PC-3 (cell line): ENCODE data around the gene MLLT3. TPM values are rescaled to one million over a fixed set of nuclear protein-coding genes. Genes with fewer than 3 reads are reported as not detected.

Source experiments
- ATAC-seq: fragments of 200-7000 bp; cut with Tn5 transposase; 2 replicates; pipeline ENCODE4 v1.9.1; 2020; ENCODE audit warnings: mild to moderate bottlenecking, moderate library complexity
- BruUV-seq: library from RNA; stranded (reverse); fragments of 400-500 nt; replicated peaks from 2 replicates; lab custom pipeline; 2021; lab: Mats Ljungman, UMichigan
- CTCF ChIA-PET: fragments of 300-600 bp; sonication (Branson Sonifier 250); formaldehyde crosslinking; loops from one replicate; lab custom pipeline; 2022; ENCODE audit warnings: antibody characterized with exemption; lab: Charles Lee
- POLR2A ChIA-PET: fragments of 300-600 bp; sonication (Branson Sonifier 250); formaldehyde crosslinking; loops from one replicate; lab custom pipeline; 2022; ENCODE audit warnings: antibody characterized with exemption; ENCODE audit not compliant: unreplicated experiment; lab: Charles Lee
- DNase-seq: peaks from one replicate; pipeline ENCODE4 v3.0.0-alpha.2; 2015
- H2AFZ ChIP-seq: fragments of 300-600 bp; sonication (generic); 2 replicates; pipeline ENCODE4 v1.6.0; 2016; ENCODE audit warnings: antibody characterized with exemption, low read length
- H3F3A ChIP-seq: fragments of 300-600 bp; sonication (generic); one replicate; pipeline ENCODE4 v1.6.0; 2017; ENCODE audit warnings: antibody characterized with exemption, low read length, control low read depth, mild to moderate bottlenecking; ENCODE audit not compliant: unreplicated experiment
- H3K27ac ChIP-seq: fragments of 300-600 bp; sonication (generic); 2 replicates; pipeline ENCODE4 v1.5.1; 2016; ENCODE audit warnings: mild to moderate bottlenecking, low read length
- H3K27me3 ChIP-seq: fragments of 300-600 bp; sonication (generic); 2 replicates; pipeline ENCODE4 v1.6.1; 2016; ENCODE audit warnings: low read length, mixed read lengths
- H3K36me3 ChIP-seq: fragments of 300-600 bp; sonication (generic); 2 replicates; pipeline ENCODE4 v1.6.1; 2016; ENCODE audit warnings: low read depth, mixed run types, low read length, mixed read lengths
- H3K4me1 ChIP-seq: fragments of 300-600 bp; sonication (generic); 2 replicates; pipeline ENCODE4 v1.5.1; 2016; ENCODE audit warnings: low read length; ENCODE audit not compliant: insufficient read depth
- H3K4me2 ChIP-seq: fragments of 300-600 bp; sonication (generic); 2 replicates; pipeline ENCODE4 v1.6.0; 2016; ENCODE audit warnings: low read length
- H3K4me3 ChIP-seq: fragments of 300-600 bp; sonication (generic); 2 replicates; pipeline ENCODE4 v1.5.1; 2016; ENCODE audit warnings: mild to moderate bottlenecking, low read length, mixed read lengths
- H3K79me2 ChIP-seq: fragments of 300-600 bp; sonication (generic); 2 replicates; pipeline ENCODE4 v1.6.1; 2017; ENCODE audit warnings: low read length, mixed read lengths
- H3K9ac ChIP-seq: fragments of 300-600 bp; sonication (generic); 2 replicates; pipeline ENCODE4 v1.6.0; 2016; ENCODE audit warnings: mild to moderate bottlenecking, low read length
- H3K9me2 ChIP-seq: fragments of 300-600 bp; sonication (generic); replicated peaks from 2 replicates; pipeline ENCODE4 v1.6.1; 2016; ENCODE audit warnings: mixed run types, low read length, mixed read lengths
- H3K9me3 ChIP-seq: fragments of 300-600 bp; sonication (generic); 2 replicates; pipeline ENCODE4 v1.6.1; 2016; ENCODE audit warnings: low read length, mixed read lengths
- H4K20me1 ChIP-seq: fragments of 300-600 bp; sonication (generic); 2 replicates; pipeline ENCODE4 v1.6.1; 2016; ENCODE audit warnings: low read length, mixed read lengths
- CTCF ChIP-seq: fragments of 300-600 bp; sonication (generic); conservative IDR thresholded peaks from 2 replicates; pipeline ENCODE4 v1.5.1; 2017; ENCODE audit warnings: antibody characterized with exemption, low read depth, mild to moderate bottlenecking, low read length
- EZH2 ChIP-seq: fragments of 300-600 bp; sonication (generic); IDR thresholded peaks from one replicate; pipeline ENCODE4 v1.6.1; 2017; ENCODE audit warnings: antibody characterized with exemption, mild to moderate bottlenecking, low read length; ENCODE audit not compliant: unreplicated experiment
- EZH2phosphoT487 ChIP-seq: fragments of 300-600 bp; sonication (generic); IDR thresholded peaks from 2 replicates; pipeline ENCODE4 v1.6.1; 2018; ENCODE audit warnings: mild to moderate bottlenecking, antibody characterized with exemption, low read length, borderline replicate concordance
- intact Hi-C: fragments of 100-400 bp; cut with micrococcal nuclease; formaldehyde crosslinking; loops from 2 replicates; pipeline ENCODE4 v1.9.0; 2023
- total RNA-seq: library from RNA; depleted of rRNA; stranded (reverse); fragments of >200 nt; gene quantifications from 2 replicates; pipeline ENCODE4 v1.2.3, GENCODE V29; 2014

MLLT3 gene
- total RNA-seq, 1 experiment from 2014 or later, result 7.1 TPM

- H3F3A ChIP-seq, result no peaks in the 10 kb centered on the region
- H3K36me3 ChIP-seq, result no peaks in the 10 kb centered on the region
- no TSS peak for BruUV-seq
- POLR2A ChIA-PET, result no interaction called here
- no peak overlapping the region for H3K27ac ChIP-seq
- CTCF ChIA-PET, result no interaction called here
- intact Hi-C loops, result no loop called here
- H3K4me1 ChIP-seq, result peaks cover 39% of the 10 kb centered on the region
- H3K9me2 ChIP-seq, result no peaks in the 10 kb centered on the region
- DNase-seq (no peak), ATAC-seq (no peak)
- no peak overlapping the region for H2AFZ ChIP-seq
- H3K27me3 ChIP-seq, result no peaks in the 10 kb centered on the region
- no peak overlapping the region for H3K9ac ChIP-seq
- no peaks in the 10 kb centered on the region for H3K9me3 ChIP-seq
- no peaks in the 10 kb centered on the region for H3K79me2 ChIP-seq
- H3K4me3 ChIP-seq, result no peak overlapping the region
- no peaks in the 10 kb centered on the region for H4K20me1 ChIP-seq
- no peak for TF ChIP-seq EZH2
- no peak for TF ChIP-seq EZH2phosphoT487
- TF ChIP-seq CTCF, result no peak
- no peak overlapping the region for H3K4me2 ChIP-seq
These were observed 60.2 kb downstream of the MLLT3 start for GRCh38 chr9:20562051-20562450.

GRCh38 chr9:20561531-20561930 is 60.8 kb downstream of the MLLT3 start:
- Histone ChIP-seq H3K4me1 (peaks cover 39% of the 10 kb centered on the region), H2AFZ (no peak overlapping the region)
- no TSS peak for BruUV-seq

More at GRCh38 chr9:20561531-20561930, 60.8 kb downstream of the MLLT3 start:
- H3K27ac ChIP-seq, result no peak overlapping the region
- no peaks in the 10 kb centered on the region for H3K9me3 ChIP-seq
- no peak overlapping the region for H3K4me2 ChIP-seq
- H3K79me2 ChIP-seq, result no peaks in the 10 kb centered on the region
- H3K36me3 ChIP-seq, result no peaks in the 10 kb centered on the region
- DNase-seq (no peak), ATAC-seq (no peak)
- H3K27me3 ChIP-seq, result no peaks in the 10 kb centered on the region
- ChIA-PET POLR2A (no interaction called here), CTCF (no interaction called here)
- TF ChIP-seq CTCF (no peak), EZH2phosphoT487 (no peak), EZH2 (no peak)
- no peak overlapping the region for H3K9ac ChIP-seq
- H3K4me3 ChIP-seq, result no peak overlapping the region
- no peaks in the 10 kb centered on the region for H3K9me2 ChIP-seq
- H3F3A ChIP-seq, result no peaks in the 10 kb centered on the region
- intact Hi-C loops, result no loop called here
- no peaks in the 10 kb centered on the region for H4K20me1 ChIP-seq
